ENCODE results near the gene ITFG2. TPM values are rescaled to one million over a fixed set of nuclear protein-coding genes. Genes with fewer than 3 reads are reported as not detected.

Gene ITFG2
- total and polyA plus RNA-seq, 2 of the 13 experiments (the other 11 are each of a cell fraction or from before 2014, with no cell fraction given) = 14.8 to 15.5 TPM

GRCh38 chr12:2812290-2813213 is at the start of gene ITFG2 (continued):
- TF ChIP-seq ZNF503 (CRISPR knock-in tag; IDR thresholded peaks at IDR 0.05) (peak; percentile 88), TFE3 (CRISPR knock-in tag; IDR thresholded peaks at IDR 0.05) (0 out of 2 replicates have a peak, but pooled peaks have one; percentile 18), BCL6 (CRISPR knock-in tag; IDR thresholded peaks at IDR 0.05) (peak; percentile 78), BCL3 (CRISPR knock-in tag; IDR thresholded peaks at IDR 0.05) (peak; percentile 70; the same call in 1 of the 2 replicates), ZNF510 (CRISPR knock-in tag; IDR thresholded peaks at IDR 0.05; ENCODE audit: low read depth) (peak; percentile 92), PAXIP1 (CRISPR knock-in tag; conservative IDR thresholded peaks at IDR 0.05) (peak; percentile 50; the same call in 1 of the 2 replicates), ZNF780A (CRISPR knock-in tag; IDR thresholded peaks at IDR 0.05) (no peak), ZNF678 (CRISPR knock-in tag; IDR thresholded peaks at IDR 0.05) (no peak), SCMH1 (CRISPR knock-in tag; IDR thresholded peaks at IDR 0.05; ENCODE audit: borderline replicate concordance) (no peak), SRSF9 (IDR thresholded peaks at IDR 0.05; ENCODE audit: borderline replicate concordance, insufficient read depth, low read depth, low read length, poor library complexity, severe bottlenecking) (no peak), KAT8 (CRISPR knock-in tag; IDR thresholded peaks at IDR 0.05) (peak; percentile 97), ZKSCAN5 (CRISPR knock-in tag; IDR thresholded peaks at IDR 0.05) (no peak), RARA (CRISPR knock-in tag; IDR thresholded peaks at IDR 0.05) (peak; percentile 57; the same call in 1 of the 2 replicates), NCOR1 (IDR thresholded peaks at IDR 0.05; ENCODE audit: borderline replicate concordance, low read length) (peak; percentile 35; the same call in 1 of the 2 replicates), FOXA1 (IDR thresholded peaks at IDR 0.05) (no peak), FOXA1 (CRISPR knock-in tag; IDR thresholded peaks at IDR 0.05) (peak; percentile 41; the same call in 1 of the 2 replicates), SMC3 (IDR thresholded peaks at IDR 0.05; ENCODE audit: low read length) (no peak), EED (CRISPR knock-in tag; IDR thresholded peaks at IDR 0.05) (no peak)
